Skeletal muscle cell (primary cell): ENCODE results near the gene GALNT10.

Experiments used
- DNase-seq: peaks from one replicate; pipeline ENCODE4 v3.0.0-alpha.2; 2010; ENCODE audit warnings: low read depth
- H3K4me3 ChIP-seq: 2 replicates; pipeline ENCODE4 v1.5.1; 2011; ENCODE audit warnings: low read depth, mild to moderate bottlenecking, control low read depth, low read length, moderate library complexity

Gene GALNT10

GRCh38 chr5:154408811-154409210 is 218.3 kb downstream of the GALNT10 start:
- no peak for DNase-seq
- no peak overlapping the region for H3K4me3 ChIP-seq

DNA sequence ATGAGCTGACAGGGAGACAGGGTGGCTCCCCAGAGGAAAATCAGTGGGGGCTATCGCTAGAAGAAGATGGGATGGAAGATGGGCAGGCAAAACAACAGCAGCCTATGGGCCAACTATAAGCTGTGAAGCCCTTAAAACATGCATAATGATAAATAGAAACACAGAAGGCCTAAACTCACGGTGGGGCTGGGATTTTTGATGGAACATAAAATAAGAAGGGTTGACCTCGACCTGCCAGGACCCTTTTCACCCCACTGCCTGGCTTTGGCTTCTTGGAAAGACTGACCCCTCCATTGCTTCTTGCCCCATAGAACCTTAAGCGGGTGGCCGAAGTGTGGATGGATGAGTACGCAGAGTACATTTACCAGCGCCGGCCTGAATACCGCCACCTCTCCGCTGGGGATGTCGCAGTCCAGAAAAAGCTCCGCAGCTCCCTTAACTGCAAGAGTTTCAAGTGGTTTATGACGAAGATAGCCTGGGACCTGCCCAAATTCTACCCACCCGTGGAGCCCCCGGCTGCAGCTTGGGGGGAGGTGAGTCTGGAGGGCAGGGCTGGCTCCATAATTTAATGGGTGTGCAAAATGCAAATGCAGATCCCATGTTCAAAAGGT is 218.8 kb downstream of the GALNT10 start:
- no peak for DNase-seq
- no peak overlapping the region for H3K4me3 ChIP-seq

DNA sequence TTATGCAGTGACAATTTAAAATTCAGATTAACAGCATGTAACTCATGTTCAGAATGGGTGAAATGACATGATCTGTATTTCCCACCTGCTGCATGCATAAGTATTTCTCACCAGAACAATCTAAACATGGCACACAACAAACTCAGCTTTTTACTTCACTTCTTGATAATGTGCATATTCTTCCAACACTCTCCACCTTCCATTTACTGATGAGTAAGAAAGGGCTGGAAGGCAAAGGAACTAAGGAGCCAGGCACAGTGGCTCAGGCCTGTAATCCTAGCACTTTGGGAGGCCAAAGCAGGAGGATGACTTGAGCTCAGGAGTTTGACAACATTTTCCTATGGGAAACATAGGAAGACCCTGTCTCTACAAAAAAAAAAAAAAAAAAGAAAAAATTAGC is 219.5 kb downstream of the GALNT10 start:
- no peak overlapping the region for H3K4me3 ChIP-seq
- no peak for DNase-seq

DNA sequence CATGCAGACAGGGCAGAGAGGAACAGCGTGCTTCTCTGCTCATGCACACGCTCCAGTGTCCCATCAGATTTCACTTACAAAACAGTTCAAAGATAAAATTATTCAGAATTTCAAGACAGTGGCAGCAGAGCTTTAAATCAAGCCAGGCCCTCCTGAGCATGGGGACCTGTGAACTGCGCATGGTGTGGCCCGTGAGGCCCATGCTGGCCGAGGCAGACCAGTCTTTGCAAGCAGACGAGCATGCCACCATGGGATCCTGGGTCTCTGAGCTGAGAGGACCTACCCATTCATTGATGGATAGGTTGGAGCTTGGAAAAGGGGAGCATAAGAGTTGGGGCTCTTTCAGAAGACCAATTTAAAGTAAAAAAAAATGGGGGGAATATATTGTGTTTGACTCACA is 220.3 kb downstream of the GALNT10 start:
- DNase-seq = no peak
- H3K4me3 ChIP-seq = no peak overlapping the region

DNA sequence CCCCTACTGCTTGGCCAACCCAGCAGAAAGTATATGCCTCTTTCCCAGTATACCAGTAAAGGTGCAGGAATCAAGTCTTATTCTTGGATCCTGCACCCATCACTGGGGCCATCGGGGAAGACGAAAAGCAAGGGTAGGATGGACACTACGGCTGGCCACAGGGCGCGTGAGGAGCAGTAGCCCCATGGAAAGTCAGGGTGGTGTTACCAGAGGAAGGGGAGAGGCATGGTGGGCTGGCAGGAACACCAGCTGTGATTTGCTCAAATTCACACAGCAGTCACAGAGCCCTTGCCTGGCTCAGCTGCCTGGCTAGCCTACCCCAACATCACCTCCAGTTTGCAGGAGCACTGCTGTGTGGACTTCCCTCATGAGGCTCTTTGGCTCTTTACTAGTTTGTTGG is 220.8 kb downstream of the GALNT10 start:
- no peak for DNase-seq
- no peak overlapping the region for H3K4me3 ChIP-seq

DNA sequence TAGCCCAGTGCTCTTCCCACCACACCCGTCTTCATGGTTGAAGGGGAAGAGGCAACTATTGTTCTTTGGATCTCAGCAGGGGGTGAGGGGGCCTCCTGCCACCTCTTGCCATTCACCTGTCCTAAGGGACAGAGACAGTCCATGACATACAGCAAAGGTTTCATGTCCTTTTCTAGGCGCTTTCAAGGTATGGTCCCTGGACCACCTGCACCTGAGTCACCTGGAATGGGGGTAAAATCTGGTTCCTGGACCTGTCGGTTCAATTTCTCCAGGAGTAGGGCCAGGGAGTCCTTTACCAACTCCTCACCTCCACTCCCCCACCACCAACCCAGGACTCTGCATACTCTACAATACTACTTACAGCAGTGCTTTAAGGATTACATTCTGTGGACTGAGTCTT is 221.8 kb downstream of the GALNT10 start:
- DNase-seq = no peak
- H3K4me3 ChIP-seq = no peak overlapping the region

DNA sequence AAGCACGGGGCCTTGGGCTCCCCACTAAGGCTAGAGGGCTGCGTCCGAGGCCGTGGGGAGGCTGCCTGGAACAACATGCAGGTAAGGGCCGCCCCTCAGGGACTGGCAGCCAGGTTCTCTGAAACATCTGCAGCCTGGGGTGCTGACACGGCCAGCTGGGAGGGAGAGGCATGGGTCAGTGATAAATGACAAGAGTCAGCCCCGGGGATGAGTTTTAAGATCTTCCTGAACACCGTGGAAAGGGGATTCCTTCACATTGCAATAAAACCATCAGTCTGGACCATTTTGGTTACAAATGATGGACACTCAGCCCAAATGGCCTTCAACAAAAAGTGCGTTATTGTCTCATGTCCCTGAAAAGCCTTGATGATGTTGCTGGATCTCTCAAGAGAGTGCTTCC is 222.4 kb downstream of the GALNT10 start:
- H3K4me3 ChIP-seq = no peak overlapping the region
- no peak for DNase-seq

DNA sequence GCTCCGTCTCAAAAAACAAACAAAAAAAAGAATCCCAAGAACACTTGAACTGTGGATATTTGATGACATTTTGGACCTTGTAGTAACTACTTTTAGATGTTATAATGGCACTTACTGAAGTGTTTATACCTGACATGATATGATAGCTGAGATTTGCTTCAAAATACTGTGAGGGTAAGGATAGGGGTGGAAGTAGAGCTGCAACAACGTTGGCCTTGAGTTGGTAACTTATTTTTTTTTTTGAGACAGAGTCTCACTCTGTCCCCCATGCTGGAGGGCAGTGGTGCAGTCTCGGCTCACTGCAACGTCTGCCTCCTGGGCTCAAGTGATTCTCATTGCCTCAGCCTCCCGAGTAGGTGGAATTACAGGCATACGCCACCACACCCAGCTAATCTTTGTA is 224.6 kb downstream of the GALNT10 start:
- DNase-seq = no peak
- no peak overlapping the region for H3K4me3 ChIP-seq

- no peak for DNase-seq
- H3K4me3 ChIP-seq = no peak overlapping the region
These were observed 227.8 kb downstream of the GALNT10 start for GRCh38 chr5:154418344-154418820.

DNA sequence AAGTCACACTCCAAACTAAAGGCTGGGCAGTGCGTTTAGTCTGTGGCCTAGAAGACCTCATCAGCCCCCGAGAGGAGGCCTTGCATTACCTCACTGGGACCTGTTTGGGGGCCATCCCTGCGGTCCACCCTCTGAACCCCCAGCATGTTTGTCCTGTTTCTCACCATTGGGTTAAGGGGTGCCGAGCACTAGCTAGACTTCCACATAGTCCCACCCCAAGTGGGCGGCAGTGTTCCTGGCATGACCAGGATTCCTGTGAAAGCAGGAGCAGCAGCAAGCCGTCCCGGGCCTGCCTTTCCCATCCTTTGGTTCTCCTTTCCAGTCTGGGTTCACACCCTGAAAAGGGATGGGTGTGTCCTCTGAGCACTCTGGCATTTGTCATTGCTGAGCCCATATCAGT is 228.7 kb downstream of the GALNT10 start:
- no peak for DNase-seq
- H3K4me3 ChIP-seq = no peak overlapping the region

DNA sequence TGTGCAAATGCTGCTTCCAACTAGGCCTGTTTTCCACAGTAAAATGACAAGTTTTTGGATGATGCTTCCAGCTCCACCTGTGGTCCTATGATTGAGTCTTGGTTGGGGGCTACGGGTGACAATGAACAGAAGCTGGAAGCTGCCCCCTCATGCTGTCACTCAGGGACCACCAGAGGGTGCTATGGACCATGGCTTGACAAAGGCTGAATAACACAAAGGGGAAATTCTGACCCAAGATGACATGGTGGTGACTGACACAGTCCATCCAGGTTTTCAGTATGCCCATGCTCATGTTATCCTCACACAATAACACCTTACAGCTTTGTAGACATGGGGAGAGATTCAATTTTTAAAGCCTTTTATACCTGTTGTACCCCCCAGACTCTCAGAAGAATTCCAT is 231.3 kb downstream of the GALNT10 start:
- DNase-seq = no peak

GRCh38 chr5:154422298-154422697 is 231.8 kb downstream of the GALNT10 start:
- DNase-seq = no peak
- H3K4me3 ChIP-seq = no peak overlapping the region

More for the DNA sequence above, 231.3 kb downstream of the GALNT10 start:
- no peak overlapping the region for H3K4me3 ChIP-seq

- DNase-seq = no peak
- H3K4me3 ChIP-seq = no peak overlapping the region
These were observed 237.7 kb downstream of the GALNT10 start for GRCh38 chr5:154428208-154428607.

GRCh38 chr5:154429341-154429740 is 238.8 kb downstream of the GALNT10 start:
- H3K4me3 ChIP-seq = no peak overlapping the region

GRCh38 chr5:154430466-154430865 is 239.9 kb downstream of the GALNT10 start:
- H3K4me3 ChIP-seq = no peak overlapping the region
- DNase-seq = no peak

More at GRCh38 chr5:154429341-154429740, 238.8 kb downstream of the GALNT10 start:
- no peak for DNase-seq

GRCh38 chr5:154430961-154431630 is 240.6 kb downstream of the GALNT10 start:
- H3K4me3 ChIP-seq = no peak overlapping the region
- DNase-seq = no peak

GRCh38 chr5:154435226-154435625 is 244.7 kb downstream of the GALNT10 start:
- no peak overlapping the region for H3K4me3 ChIP-seq
- no peak for DNase-seq

DNA sequence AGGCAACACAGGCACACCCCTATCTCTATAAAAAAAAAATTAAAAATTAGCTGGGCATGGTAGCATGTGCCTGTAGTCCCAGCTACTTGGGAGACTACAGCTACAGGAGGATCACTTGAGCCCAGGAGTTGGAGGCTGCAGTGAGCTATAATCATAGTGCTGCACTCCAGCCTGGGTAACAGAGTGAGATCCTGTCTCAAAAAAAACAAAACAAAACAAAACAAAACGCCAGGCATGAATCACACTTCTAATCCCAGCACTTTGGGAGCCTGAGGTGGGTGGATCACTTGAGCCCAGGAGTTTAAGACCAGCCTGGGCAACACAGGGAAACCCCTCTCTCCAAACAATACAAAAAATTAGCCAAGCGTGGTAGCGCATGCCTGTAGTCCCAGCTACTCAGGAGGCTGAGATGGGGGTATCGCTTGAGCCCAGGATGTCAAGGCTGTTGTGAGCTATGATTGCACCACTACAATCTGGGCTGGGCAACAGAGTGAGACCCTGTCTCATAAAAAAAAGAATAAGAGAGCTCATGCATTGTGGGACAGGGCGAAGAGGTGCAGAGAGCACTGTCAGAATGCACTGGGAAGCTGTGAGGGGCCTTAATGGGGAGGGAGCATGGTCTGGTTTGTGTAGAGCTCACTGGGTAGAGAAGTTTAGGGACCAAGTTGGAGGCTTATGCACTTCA is 246.9 kb downstream of the GALNT10 start:
- no peak overlapping the region for H3K4me3 ChIP-seq
- no peak for DNase-seq

- no peak overlapping the region for H3K4me3 ChIP-seq
- DNase-seq = no peak
These were observed 250.0 kb downstream of the GALNT10 start for GRCh38 chr5:154440540-154440939.

DNA sequence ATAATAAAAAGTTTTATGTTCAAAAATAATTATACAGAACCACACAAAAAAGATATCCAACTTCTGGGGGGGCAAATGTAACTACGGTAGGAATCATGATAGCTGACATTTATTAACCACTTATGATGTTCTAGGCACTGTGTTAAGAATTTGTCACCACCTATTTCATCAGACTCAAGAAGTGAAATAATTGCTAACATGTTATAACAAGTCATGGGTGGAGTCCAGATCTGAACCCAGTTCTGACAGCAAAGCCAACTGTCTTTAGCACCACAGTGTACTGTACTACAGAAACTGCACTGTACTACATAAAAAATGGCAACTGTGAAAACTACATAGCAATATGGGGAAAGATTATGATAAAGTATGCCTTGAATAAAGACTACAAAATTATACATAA is 252.3 kb downstream of the GALNT10 start:
- no peak overlapping the region for H3K4me3 ChIP-seq
- no peak for DNase-seq
